H9 (cell line): Measurements from ENCODE around the gene SFN. TPM values are rescaled to one million over a fixed set of nuclear protein-coding genes. Genes with fewer than 3 reads are reported as not detected.

ENCODE experiments used
- DNase-seq: peaks from one replicate; pipeline ENCODE4 v3.0.0-alpha.2; 2017
- H2AFZ ChIP-seq: one replicate; pipeline ENCODE4 v1.6.1; 2013; ENCODE audit warnings: mild to moderate bottlenecking, low read length, control low read depth, moderate library complexity
- H2AK5ac ChIP-seq: 2 replicates; pipeline ENCODE4 v1.6.1; 2013; ENCODE audit warnings: low read length, control low read depth, mixed read lengths; ENCODE audit not compliant: insufficient read length
- H2BK120ac ChIP-seq: one replicate; pipeline ENCODE4 v1.6.1; 2013; ENCODE audit warnings: low read depth, mild to moderate bottlenecking, low read length, control low read depth, inconsistent platforms; ENCODE audit not compliant: poor library complexity, severe bottlenecking
- H2BK12ac ChIP-seq: 2 replicates; pipeline ENCODE4 v1.6.1; 2013; ENCODE audit warnings: low read length, control low read depth, mixed read lengths, low read depth; ENCODE audit not compliant: insufficient read length
- H2BK15ac ChIP-seq: 2 replicates; pipeline ENCODE4 v1.6.1; 2013; ENCODE audit warnings: low read depth, low read length, control low read depth
- H2BK20ac ChIP-seq: one replicate; pipeline ENCODE4 v1.6.1; 2013; ENCODE audit warnings: low read depth, mild to moderate bottlenecking, low read length, control low read depth, inconsistent platforms; ENCODE audit not compliant: poor library complexity, severe bottlenecking
- H2BK5ac ChIP-seq: 2 replicates; pipeline ENCODE4 v1.6.1; 2013; ENCODE audit warnings: low read length, control low read depth, mixed read lengths; ENCODE audit not compliant: insufficient read length
- H3K14ac ChIP-seq: 2 replicates; pipeline ENCODE4 v1.6.1; 2013; ENCODE audit warnings: low read length, control low read depth; ENCODE audit not compliant: insufficient read depth
- H3K18ac ChIP-seq: 2 replicates; pipeline ENCODE4 v1.6.1; 2013; ENCODE audit warnings: low read depth, mild to moderate bottlenecking, mixed read lengths, low read length, control low read depth; ENCODE audit not compliant: insufficient read length
- H3K23ac ChIP-seq: 2 replicates; pipeline ENCODE4 v1.6.1; 2013; ENCODE audit warnings: low read length, control low read depth, mixed read lengths, low read depth; ENCODE audit not compliant: insufficient read length
- H3K23me2 ChIP-seq: 2 replicates; pipeline ENCODE4 v1.6.1; 2013; ENCODE audit warnings: low read depth, mild to moderate bottlenecking, mixed read lengths, low read length, control low read depth; ENCODE audit not compliant: insufficient read length, poor library complexity, severe bottlenecking
- H3K27ac ChIP-seq: 2 replicates; pipeline ENCODE4 v1.5.1; 2013; ENCODE audit warnings: low read length, control low read depth, mixed read lengths, low read depth; ENCODE audit not compliant: insufficient read length
- H3K27me3 ChIP-seq: 2 replicates; pipeline ENCODE4 v1.6.1; 2013; ENCODE audit warnings: low read length, control low read depth, inconsistent platforms; ENCODE audit not compliant: insufficient read depth
- H3K4ac ChIP-seq: 2 replicates; pipeline ENCODE4 v1.6.1; 2013; ENCODE audit warnings: low read depth, mild to moderate bottlenecking, control low read depth, inconsistent platforms, low read length, moderate library complexity
- H3K4me1 ChIP-seq: 2 replicates; pipeline ENCODE4 v1.6.1; 2013; ENCODE audit warnings: low read length, control low read depth, inconsistent platforms; ENCODE audit not compliant: insufficient read depth
- H3K4me2 ChIP-seq: 2 replicates; pipeline ENCODE4 v1.6.1; 2013; ENCODE audit warnings: low read length, control low read depth, mixed read lengths; ENCODE audit not compliant: insufficient read length, insufficient read depth
- H3K56ac ChIP-seq: 2 replicates; pipeline ENCODE4 v1.6.1; 2013; ENCODE audit warnings: low read depth, mild to moderate bottlenecking, mixed read lengths, low read length, control low read depth; ENCODE audit not compliant: insufficient read length
- H3K79me1 ChIP-seq: 2 replicates; pipeline ENCODE4 v1.6.1; 2013; ENCODE audit warnings: low read depth, mild to moderate bottlenecking, moderate library complexity, low read length, control low read depth, inconsistent platforms; ENCODE audit not compliant: insufficient read depth, poor library complexity, severe bottlenecking
- H3K79me2 ChIP-seq: 2 replicates; pipeline ENCODE4 v1.6.1; 2013; ENCODE audit warnings: low read length, control low read depth, inconsistent platforms; ENCODE audit not compliant: insufficient read depth
- H3K9ac ChIP-seq: 2 replicates; pipeline ENCODE4 v1.6.1; 2013; ENCODE audit warnings: low read length, control low read depth, mixed read lengths; ENCODE audit not compliant: insufficient read length; ENCODE audit errors: extremely low read depth
- H3K9me3 ChIP-seq: one replicate; pipeline ENCODE4 v1.6.1; 2013; ENCODE audit warnings: low read depth, low read length, inconsistent platforms; ENCODE audit not compliant: control insufficient read depth
- H3T11ph ChIP-seq: one replicate; pipeline ENCODE4 v1.6.1; 2013; ENCODE audit warnings: mild to moderate bottlenecking, low read length, control low read depth, inconsistent platforms
- H4K20me1 ChIP-seq: one replicate; pipeline ENCODE4 v1.6.1; 2013; ENCODE audit not compliant: control insufficient read depth, insufficient read length, insufficient read depth
- H4K5ac ChIP-seq: 2 replicates; pipeline ENCODE4 v1.6.1; 2013; ENCODE audit warnings: low read depth, mild to moderate bottlenecking, mixed read lengths, low read length, control low read depth; ENCODE audit not compliant: insufficient read length
- H4K8ac ChIP-seq: replicated peaks from 2 replicates; pipeline ENCODE4 v1.6.1; 2013; ENCODE audit warnings: low read length, control low read depth, mixed read lengths, low read depth; ENCODE audit not compliant: insufficient read length
- H4K91ac ChIP-seq: 2 replicates; pipeline ENCODE4 v1.6.1; 2013; ENCODE audit warnings: low read depth, mild to moderate bottlenecking, moderate library complexity, mixed read lengths, low read length, control low read depth; ENCODE audit not compliant: insufficient read length
- H3K27ac Mint-ChIP-seq, 3 experiments: 2 replicates in 2 of 3; 3 replicates in 1 of 3; pipeline ENCODE4 v1.8.0; 2020 to 2021; ENCODE audit warnings: mixed read lengths in 3 of 3, mild to moderate bottlenecking in 1 of 3, moderate library complexity in 1 of 3
- H3K27me3 Mint-ChIP-seq: 2 replicates; pipeline ENCODE4 v1.8.0; 2021; ENCODE audit warnings: low read depth, mild to moderate bottlenecking, moderate library complexity, mixed read lengths
- H3K36me3 Mint-ChIP-seq, 3 experiments: 2 replicates in 2 of 3; 3 replicates in 1 of 3; pipeline ENCODE4 v1.8.0; 2020 to 2021; ENCODE audit warnings: low read depth in 3 of 3, mixed read lengths in 3 of 3; ENCODE audit not compliant: insufficient read depth in 1 of 3
- H3K4me1 Mint-ChIP-seq, 2 experiments: 2 replicates each; pipeline ENCODE4 v1.8.0; 2020; ENCODE audit warnings: mixed read lengths in 2 of 2
- H3K4me3 Mint-ChIP-seq, 2 experiments: 2 replicates in 1 of 2; 3 replicates in 1 of 2; pipeline ENCODE4 v1.8.0; 2020 to 2021; ENCODE audit warnings: mild to moderate bottlenecking in 2 of 2, mixed read lengths in 2 of 2, moderate library complexity in 1 of 2
- H3K9me3 Mint-ChIP-seq, 2 experiments: 2 replicates in 1 of 2; 3 replicates in 1 of 2; pipeline ENCODE4 v1.8.0; 2020; ENCODE audit warnings: mild to moderate bottlenecking in 2 of 2, mixed read lengths in 2 of 2, moderate library complexity in 1 of 2
- WGBS: extraction: QIAGEN DNeasy Blood & Tissue Kit; methylation state at CpG from one replicate; pipeline ENCODE4 v1.1.7; 2013; ENCODE audit warnings: missing lambda C conversion rate, low lambda C conversion rate, mixed read lengths; ENCODE audit not compliant: insufficient read length; ENCODE audit errors: extremely low coverage; 5-methylcytosine and 5-hydroxymethylcytosine counted together
- total RNA-seq: library from RNA; stranded (reverse); gene quantifications from 2 replicates; pipeline ENCODE4 v1.2.1, GENCODE V29; 2021
- TF ChIP-seq, protein P1 (sequence below): fragments of 200-600 bp; sonication (generic); conservative IDR thresholded peaks from 3 replicates; pipeline ENCODE4 v1.8.0; 2021; ENCODE audit warnings: antibody characterized with exemption, mild to moderate bottlenecking

Gene SFN
- total RNA-seq, 1 experiment from 2014 or later = 4.3 TPM

DNA sequence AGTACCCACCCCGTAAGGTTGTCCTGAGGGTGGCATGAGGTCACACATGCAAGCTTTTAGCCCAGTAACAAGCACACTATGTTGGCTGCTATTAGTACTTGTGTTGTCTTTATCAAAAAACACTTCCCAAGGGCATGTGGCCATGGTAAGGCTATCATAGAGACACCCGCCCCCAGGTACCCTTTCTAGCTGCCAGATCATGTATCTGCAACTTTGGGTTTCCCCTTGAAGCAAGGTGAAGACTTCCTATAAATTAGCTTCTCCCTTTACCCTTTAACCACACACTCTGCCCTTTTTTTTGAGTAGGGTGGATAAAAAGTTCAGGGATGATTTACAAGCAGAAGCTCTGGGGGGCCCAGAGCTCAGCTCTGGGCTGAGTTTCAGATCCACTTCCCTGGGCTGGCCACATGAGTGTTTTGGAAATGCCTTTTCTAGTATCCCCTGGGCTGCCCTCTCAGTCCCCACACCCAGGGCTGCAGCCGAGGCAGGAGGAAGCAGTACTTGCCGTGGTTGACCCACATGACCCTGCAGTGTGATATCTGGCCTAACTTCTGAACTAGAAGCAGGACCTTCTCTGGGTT lies 34.4 kb upstream of the SFN start:
- Mint-ChIP-seq H3K4me3 (peak overlapping the region; percentile 78 to 95), H3K27ac (peak overlapping the region in 1 of 3 experiments; percentile 22; a peak in 1 of 7 replicates), H3K27me3 (peaks cover 1% of the 10 kb centered on the region; the same call in 1 of the 2 replicates), H3K4me1 (peaks cover 32 to 35% of the 10 kb centered on the region in 2 experiments), H3K9me3 (no peaks in the 10 kb centered on the region), H3K36me3 (peaks cover 10 to 17% (median 14%) of the 10 kb centered on the region in 3 experiments; a peak in 6 of 7 replicates)
- Histone ChIP-seq H3K4me2 (no peak overlapping the region), H3K79me2 (no peaks in the 10 kb centered on the region; the same call in 1 of the 2 replicates), H3K14ac (no peak overlapping the region), H2BK12ac (no peak overlapping the region), H3T11ph (no peak overlapping the region), H4K8ac (no peak overlapping the region), H4K20me1 (no peaks in the 10 kb centered on the region), H3K9ac (no peak overlapping the region), H2BK5ac (no peak overlapping the region), H2BK20ac (no peak overlapping the region), H2AFZ (no peak overlapping the region), H3K79me1 (peaks cover 3% of the 10 kb centered on the region), H3K18ac (no peak overlapping the region), H3K23me2 (peaks cover 7% of the 10 kb centered on the region), H3K27me3 (no peaks in the 10 kb centered on the region), H2BK120ac (no peak overlapping the region), H4K5ac (no peak overlapping the region), H3K9me3 (no peaks in the 10 kb centered on the region), H3K23ac (no peak overlapping the region), H3K4ac (no peak overlapping the region), H3K4me1 (no peaks in the 10 kb centered on the region), H2AK5ac (no peak overlapping the region), H3K56ac (no peak overlapping the region), H4K91ac (no peak overlapping the region), H2BK15ac (no peak overlapping the region), H3K27ac (no peak overlapping the region)
- TF ChIP-seq, protein P1, sequence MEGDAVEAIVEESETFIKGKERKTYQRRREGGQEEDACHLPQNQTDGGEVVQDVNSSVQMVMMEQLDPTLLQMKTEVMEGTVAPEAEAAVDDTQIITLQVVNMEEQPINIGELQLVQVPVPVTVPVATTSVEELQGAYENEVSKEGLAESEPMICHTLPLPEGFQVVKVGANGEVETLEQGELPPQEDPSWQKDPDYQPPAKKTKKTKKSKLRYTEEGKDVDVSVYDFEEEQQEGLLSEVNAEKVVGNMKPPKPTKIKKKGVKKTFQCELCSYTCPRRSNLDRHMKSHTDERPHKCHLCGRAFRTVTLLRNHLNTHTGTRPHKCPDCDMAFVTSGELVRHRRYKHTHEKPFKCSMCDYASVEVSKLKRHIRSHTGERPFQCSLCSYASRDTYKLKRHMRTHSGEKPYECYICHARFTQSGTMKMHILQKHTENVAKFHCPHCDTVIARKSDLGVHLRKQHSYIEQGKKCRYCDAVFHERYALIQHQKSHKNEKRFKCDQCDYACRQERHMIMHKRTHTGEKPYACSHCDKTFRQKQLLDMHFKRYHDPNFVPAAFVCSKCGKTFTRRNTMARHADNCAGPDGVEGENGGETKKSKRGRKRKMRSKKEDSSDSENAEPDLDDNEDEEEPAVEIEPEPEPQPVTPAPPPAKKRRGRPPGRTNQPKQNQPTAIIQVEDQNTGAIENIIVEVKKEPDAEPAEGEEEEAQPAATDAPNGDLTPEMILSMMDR = no peak
- WGBS = no CpG with 5 or more reads among the region's 4 CpGs
- no peak for DNase-seq
